K562 treated with DMSO at 1 percent for 48 hours (cell line): Measurements from ENCODE around the gene WDPCP. TPM values are rescaled to one million over a fixed set of nuclear protein-coding genes. Genes with fewer than 3 reads are reported as not detected.

ENCODE experiments used
- total RNA-seq: library from RNA; unstranded; fragments of 300-600 nt; gene quantifications from 2 replicates; pipeline ENCODE4 v1.2.3, GENCODE V29; 2022; ENCODE audit warnings: low replicate concordance; ENCODE audit errors: extremely low read depth

WDPCP gene, protein sequence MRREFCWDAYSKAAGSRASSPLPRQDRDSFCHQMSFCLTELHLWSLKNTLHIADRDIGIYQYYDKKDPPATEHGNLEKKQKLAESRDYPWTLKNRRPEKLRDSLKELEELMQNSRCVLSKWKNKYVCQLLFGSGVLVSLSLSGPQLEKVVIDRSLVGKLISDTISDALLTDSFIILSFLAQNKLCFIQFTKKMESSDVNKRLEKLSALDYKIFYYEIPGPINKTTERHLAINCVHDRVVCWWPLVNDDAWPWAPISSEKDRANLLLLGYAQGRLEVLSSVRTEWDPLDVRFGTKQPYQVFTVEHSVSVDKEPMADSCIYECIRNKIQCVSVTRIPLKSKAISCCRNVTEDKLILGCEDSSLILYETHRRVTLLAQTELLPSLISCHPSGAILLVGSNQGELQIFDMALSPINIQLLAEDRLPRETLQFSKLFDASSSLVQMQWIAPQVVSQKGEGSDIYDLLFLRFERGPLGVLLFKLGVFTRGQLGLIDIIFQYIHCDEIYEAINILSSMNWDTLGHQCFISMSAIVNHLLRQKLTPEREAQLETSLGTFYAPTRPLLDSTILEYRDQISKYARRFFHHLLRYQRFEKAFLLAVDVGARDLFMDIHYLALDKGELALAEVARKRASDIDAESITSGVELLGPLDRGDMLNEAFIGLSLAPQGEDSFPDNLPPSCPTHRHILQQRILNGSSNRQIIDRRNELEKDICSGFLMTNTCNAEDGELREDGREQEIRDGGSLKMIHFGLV
- total RNA-seq, result not detected in 2 replicates

DNA sequence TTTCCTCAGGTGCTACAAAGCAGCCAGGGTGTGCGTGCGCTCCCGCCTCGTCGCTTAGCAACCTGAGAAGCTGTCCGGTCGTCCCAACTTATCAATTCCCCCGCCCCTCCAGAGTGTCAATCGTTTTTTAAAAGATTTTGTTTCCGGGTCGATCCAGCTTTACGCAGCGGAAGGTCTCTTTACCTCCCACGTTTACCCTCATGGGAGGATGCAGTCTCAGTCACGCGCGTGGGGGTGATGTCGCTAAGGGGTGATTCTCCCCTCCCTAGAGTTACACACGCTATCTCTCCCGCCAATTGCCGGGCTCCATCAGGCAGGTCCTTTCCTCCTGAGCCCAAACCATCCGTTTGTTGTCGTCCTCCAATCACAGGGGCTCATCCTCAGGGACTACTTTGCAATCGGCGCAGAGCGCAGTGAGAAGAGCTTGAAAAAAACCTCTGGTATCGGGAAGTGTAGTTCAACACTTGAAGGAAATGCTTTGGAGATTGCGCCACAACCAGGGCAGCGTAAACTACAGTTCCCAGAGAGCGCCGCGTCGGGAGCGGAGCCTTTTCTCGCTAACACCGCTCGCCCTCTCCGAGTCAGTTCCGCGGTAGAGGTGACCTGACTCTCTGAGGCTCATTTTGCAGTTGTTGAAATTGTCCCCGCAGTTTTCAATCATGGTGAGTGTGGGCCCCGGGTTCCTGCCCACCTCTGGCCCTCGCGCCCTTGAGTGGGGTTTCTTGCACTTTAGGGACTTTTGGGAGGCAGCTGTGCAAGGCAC is at the start of gene WDPCP, which contains the start of gene MDH1:
TSS of gene WDPCP (minus strand) at position 93 of the 763 bp plus-strand sequence. CDS start 206 bp downstream, outside the sequence.
TSS of gene MDH1 (plus strand) at position 579 of the 763 bp plus-strand sequence. CDS start at position 660, 81 bp downstream.

Other genes starting within 250 kb of the WDPCP start
- not detected in 2 replicates for gene MDH1, start 486 bp upstream of the WDPCP start, total RNA-seq